GM21723 (cell line): ENCODE measurements around the gene LOXL3.

Experiments used
- ATAC-seq: cut with Tn5 transposase; IDR thresholded peaks from one replicate; pipeline ENCODE4 v1.9.1; 2021; ENCODE audit warnings: mild to moderate bottlenecking, moderate library complexity; ENCODE audit not compliant: unreplicated experiment

Gene LOXL3

DNA sequence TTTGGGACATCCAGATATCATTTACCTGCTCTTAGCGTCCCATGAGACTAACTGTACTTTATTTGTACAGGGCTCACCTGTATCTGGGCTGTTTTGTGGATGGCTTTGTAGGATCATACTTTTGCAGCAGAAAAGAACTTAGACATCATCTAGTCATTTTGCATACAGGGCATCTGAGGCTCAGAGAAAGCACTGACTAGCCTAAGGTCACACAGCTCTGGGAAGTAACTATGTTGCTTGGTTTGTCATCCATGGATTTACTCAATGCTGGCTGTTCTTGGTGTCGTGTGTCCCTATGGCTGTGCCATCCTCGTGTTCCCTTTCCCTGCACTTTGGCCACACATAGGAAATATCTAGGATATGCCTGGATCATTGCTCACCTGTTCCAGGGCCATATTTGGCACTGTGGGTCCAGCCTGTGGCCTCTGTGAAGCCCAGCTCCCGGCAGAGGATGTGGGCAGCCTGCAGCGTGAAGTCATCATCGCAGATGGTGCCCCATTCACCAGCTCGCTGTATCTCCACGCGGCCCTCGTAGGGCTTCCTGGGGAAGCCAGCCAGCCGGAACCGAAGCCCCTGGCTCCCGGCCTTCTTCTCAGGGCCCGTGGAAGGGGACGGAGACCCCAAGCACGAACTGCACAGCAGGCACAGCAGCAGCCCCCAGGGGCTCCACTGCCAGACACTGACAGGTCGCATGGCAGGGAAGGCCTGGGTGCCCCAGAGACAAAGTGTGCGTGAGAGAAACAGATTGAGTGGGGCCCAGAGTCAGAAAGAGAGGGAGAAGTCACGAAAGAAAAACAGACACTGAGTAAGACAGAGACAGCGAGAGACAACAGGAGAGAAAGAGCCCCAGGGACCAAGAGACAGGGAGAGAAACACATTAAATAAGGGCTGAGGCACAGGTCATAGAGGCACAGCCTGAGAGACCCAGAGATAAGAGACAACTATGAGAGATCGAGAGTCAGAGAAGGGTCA lies 1.5 kb downstream of the LOXL3 start:
- ATAC-seq = no peak

DNA sequence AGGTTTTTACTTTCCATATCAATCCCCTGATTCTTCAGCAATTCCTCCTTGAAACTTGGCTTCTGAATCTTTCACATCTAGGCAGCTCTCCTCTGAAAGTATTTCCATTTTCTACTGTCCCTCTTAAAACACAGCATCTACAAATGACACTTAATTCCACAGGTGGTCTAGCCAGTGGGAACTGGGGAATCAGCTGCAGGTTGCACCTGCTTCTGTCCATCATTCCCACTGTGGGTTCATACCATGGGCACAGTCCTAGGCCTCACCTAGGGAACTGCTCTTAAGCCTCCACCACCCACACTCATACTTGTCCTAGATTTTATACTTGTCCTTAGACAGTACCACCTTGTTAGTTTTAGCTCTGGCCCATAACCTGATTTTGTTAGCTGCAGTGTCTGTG lies 2.2 kb downstream of the LOXL3 start:
- no peak for ATAC-seq

DNA sequence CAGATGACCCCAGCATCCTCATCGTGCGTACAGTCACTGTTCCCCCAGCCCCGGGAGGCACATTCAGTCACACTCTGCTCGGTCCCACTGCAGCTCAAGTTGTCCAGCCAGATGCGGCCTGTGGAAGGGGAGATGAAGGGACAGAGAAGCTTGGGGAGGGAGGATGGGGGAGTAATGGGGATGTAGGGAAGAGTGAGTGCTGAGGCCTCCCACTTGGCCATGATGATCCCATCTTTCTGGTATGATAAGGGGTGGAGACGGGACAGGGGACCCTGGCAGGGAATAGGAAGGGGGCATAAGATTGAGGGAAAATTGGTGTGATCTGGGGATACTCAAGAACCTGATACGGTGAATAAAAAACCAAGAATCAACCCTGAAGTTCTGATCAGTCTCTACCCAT lies 3.5 kb downstream of the LOXL3 start:
- no peak for ATAC-seq

DNA sequence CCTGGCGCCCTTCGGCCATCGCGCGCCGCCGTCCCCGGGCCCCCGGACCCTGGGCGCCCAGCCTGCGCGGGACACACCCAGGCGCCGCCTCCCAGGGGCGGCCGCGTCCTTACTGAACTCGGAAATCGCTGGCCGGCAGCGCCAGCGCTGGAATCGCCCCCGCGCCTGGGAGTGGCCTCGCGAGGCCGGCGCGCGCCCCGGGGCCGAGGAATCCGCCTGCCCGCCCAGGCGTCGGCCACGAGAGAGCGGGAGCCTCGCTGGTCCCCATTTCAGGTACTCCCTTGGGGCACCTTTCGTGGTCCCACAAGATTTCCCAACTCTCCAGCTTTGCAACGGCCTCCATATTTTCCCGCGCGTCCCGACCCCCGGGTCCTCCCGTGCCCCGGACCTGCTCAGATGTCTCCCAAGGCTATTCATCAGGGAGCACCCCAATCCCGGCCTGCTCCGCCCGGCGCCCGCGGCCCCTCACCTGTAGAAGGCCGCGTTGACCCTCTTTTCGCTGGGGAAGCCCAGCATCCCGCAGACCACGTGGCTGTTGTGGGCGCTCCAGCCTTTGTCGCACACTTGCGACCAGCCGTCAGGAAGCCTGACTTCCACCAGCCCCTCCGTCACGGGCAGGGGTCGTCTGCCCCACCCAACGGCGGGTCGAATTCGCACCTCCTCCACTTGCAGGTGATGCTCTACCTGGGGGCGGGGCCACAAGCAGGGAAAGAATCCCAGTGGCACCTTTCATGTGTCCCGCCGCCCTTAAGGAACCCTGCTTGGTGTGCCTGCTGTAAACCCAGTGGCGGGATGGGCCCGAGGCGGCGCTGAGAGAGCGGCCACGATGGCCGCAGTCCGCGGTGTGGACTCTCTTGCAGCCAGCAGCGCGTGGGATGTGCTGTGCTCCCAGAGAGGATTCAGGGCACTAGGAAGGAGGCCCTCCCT lies 4.6 kb downstream of the LOXL3 start:
- no peak for ATAC-seq

DNA sequence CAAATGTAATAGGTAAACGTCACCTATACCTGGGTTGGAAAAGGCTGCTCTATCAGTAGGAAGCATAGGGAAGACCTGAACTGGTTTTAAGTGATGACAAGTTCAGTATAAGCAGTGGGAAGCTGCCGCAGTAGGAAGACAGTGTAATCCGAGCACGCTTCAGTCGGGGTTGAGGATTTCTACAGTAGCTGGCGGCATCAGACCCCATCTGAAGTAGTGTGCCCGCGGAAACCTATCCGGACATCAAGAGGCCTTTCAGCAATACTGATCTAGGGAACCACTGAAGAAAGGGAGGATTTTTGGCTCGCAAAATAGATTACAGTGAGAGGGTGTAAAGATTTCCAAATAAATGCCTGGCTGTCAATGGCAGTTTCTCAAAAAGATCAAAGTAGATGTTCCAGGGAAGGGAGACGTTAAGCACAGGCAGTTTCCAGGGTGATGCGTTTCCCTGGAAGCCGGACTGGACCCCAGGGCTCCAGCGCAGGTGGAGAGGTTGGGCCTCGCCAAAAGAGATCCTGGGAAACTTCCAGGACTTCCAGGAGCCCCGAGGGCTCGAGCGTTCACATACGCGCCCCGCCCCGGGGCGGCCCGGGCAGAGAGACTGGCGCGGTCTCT lies 5.3 kb downstream of the LOXL3 start:
- ATAC-seq = no peak

DNA sequence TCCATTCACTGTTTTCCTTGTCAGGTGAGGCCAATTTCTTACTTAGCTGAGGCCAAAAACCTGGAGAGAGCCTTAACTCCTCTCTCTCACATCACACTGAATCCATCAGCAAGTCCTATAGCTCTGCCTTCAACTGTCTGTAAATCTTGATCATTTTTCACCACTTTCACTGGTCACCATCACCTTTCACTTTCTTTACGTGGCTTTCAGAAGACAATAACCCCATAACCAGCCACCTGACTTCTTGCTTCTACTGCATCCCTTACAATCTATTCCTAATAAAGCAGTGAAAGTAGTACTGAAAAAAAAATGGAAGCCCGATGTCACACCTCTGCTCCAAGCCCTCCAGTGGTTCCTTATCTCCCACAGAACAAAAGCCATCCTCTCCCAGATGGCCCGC lies 7.7 kb downstream of the LOXL3 start:
- no peak for ATAC-seq

DNA sequence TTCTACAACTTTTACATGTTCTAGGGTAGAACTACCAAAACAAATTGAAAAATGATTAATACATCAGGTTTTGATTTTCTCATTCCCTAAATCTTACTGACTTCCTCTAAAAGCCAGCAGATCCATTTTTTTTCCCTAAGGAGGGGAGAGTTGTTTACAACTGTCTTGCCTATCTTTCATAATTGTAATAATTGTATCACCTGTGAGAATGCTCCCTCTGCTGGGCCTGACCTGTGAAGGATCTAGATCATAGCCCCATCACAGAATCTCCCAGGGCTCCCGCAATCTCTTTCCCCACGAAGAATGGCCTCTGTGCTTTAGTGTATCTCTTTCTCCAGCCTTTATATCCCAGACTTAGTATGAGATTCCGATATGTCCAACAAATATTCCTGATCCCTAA lies 9.1 kb downstream of the LOXL3 start:
- no peak for ATAC-seq

DNA sequence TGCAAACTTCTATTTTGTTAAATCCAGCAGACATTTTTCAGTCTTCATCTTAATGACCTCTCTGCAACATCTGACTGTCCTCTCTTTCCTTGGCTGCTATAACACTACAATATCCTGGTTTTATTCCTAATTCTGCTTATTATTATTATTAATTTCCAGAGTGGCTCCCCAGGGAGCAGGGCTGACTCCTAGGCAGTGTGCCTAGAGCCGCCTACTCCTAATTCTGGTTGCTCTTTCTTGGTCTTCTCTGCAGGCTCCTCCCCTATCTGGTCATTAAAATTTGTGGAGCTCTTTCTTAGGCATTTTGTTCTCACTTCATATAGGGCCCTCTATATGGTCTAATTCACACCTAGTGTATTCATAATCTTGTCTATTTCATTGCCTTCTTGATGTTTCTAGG lies 10.8 kb downstream of the LOXL3 start:
- ATAC-seq = no peak

DNA sequence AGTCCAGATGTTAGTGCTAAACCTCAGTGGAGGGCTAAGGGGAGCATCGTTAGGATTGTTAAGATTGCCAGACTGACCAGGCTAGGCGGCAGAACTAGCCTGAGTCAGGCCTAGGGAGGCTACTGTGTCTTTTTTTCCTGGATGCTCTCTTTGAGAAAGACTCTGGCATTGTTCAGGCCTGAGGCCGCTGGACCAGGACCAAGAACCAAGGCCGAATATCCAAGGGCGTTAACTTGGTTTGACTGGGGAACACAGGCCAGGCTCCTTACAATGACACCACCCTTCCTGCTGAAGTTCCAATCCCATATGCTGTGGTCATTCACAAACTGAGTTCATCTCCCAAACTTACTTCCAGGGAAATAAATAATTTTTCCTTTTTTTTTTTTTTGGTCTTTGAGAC lies 13.5 kb downstream of the LOXL3 start:
- no peak for ATAC-seq

DNA sequence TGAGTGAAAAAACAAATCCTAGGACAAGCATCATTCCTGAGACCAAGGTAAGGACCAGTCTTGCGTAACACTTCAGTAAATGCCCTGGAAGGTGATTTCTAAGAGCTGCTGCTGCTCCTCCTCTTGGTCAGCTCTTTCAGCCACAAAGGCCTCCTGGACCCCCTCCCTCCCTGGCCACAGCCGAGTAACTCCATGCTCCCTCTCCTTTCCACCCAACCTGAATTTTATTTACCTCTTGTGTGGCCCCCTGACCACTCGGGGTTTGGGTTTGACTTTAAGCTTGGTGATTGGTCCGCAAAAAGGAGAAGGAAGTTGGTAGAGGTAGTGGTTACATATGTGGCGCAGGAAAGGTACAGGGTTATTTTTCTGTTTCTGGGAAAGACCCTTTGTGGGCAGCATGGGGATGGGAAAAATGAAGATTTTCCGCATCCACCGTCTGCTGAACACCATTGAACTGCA lies 14.8 kb downstream of the LOXL3 start:
- ATAC-seq = no peak

DNA sequence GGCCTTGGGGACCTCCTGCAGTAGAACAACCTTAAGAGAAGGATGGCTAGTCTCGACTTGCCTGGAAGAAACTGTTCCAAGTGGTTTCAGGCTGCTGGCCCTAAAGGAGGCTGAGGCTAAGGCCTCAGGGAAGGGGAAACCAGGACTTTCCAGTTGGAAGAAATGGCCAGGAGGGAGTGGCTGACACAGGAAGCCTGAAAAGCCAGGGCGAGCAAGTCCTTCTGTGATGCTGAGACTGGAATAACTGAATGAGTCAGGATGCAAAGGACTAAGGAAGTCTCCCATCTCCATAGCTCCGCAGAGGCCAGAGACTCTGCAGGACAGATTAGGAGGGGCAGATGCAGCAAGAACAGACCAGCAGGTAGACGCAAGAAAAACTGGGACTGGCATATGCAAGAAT lies 16.6 kb downstream of the LOXL3 start:
- ATAC-seq = no peak

DNA sequence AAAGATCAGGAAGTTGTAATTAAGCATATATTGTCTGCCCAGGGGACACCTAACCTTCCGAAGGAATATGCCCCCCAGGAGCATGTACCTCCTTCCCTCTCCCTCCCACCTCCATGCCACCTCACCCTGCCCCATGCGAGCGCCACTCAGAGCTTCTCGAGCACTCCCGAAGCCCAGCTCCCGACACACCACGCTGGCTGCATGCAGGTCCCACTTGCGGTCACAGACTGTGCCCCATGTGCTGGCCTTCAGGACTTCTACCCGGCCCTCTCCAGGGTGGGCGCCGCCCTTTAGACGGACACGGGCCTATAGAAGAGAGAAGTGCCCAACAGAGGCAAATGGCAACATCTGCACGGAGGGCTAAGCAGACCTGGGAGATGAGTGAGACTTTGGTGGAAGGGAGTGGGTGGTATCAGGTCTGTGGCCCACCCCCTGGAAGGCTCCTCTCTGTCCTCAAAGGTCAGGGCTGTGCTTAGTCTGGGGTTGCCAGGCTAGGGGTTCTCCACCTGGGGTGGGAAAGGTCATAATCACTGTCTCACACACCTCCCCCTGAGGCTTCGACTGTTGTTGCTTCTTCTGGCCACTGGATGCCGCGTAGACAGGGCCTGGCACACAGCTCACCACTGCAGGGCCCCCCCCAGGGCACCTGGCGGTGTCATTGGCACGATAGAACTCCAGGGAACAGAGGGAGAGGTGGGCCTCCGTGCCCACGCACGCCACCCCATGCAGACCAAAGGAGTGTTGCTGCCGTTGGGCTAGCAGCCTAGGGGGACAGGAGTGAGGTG lies 17.4 kb downstream of the LOXL3 start:
- no peak for ATAC-seq

DNA sequence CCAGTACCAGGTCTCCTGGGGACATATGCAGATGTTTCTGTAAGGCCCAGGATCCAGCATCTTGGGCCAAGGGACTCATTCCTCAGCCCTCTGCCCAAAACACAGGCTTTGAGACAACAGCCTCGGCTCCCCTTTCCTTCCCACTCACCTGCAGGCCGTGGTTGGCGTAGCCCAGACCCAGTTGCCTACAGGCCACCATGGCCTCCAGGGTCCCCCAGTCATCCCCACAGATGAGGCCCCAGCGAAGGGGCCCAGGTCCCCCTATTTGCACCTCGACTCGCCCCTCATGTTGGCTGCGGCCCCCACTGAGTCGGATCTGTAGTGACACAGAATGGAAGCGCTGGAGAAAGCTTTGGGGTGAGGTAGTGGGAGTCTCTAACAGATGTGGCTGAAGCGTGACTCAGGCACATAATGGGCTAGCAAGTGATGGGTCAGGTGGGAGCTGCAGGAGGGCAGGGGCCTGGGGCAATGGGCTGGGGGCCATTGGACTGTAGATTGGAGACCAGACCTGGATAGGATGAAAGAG lies 18.2 kb downstream of the LOXL3 start:
- ATAC-seq = no peak

DNA sequence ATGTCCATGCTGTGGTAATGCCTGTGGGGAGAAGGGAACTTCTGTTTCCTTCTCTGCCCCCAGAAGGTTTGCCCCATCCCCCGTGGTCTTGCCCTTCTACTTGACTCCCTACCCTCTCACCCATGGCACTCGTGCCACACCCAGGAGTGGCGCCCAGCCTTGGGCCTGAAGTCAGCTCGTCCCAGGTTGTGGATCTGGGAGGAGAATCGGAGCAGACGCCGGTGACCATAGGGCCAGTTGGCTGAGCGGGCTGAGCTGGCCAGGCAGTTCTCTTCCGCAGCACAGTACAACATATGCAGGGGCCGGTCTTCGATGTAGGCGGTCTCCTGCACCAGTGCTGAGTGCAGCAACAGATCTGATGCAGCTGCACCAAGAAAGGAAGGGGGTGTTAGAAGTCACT lies 19.3 kb downstream of the LOXL3 start:
- no peak for ATAC-seq

DNA sequence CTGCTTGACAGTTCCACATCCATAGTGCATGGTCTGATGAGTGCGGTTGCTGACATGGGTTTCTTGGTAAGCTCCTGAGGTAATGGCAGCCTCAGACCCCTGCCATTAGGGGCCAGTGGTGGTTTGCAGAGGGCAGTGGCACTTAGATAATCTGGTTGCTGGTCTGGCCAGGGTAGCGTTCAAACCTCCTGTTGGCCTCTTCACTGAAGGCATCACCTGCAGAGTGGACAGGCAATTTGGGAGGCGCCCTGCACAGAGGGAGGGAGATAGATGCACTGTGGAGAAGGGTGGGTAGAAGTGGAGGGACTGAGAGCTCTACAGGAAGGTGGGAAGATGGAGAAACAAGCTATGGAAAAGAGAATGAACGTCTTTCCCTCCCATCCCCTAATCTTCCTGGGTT lies 20.3 kb downstream of the LOXL3 start:
- no peak for ATAC-seq

DNA sequence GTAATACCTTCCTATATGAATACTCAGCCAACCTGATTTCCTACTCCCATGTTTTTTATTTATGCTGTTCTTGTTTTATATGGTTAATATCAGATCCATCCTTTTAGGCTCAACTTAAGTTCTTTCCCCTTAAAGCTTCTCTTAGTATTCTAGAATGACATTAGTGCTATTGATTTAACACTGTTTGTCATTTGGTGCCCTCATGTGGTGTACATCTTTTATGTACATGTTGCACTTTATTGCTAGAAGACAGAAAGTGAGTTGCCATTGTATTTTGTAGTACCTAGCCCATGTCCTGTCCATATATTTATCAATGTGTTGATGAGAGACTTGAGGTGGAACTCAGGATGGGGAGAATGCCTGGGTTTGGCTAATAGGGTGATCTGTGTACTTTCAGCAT lies 21.5 kb downstream of the LOXL3 start:
- ATAC-seq = no peak

DNA sequence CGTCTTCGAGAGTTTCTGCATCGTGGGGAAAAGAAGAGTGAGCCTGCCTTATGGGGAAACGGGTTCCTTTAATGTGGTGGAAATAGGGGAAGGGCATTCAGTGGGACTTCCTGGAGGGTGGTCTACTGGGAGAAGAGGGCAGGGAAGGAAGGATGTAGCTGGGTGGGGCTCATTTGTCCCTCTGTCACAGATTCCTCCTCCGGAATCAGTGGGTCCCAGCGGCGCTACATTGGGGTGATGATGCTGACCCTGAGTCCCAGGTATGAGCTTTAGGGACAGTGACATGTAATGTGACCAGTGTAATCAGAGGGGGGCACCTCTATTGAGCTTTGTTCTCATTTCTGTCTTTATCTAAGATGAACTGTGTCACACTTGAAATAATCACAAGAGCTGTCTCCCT lies 22.1 kb downstream of the LOXL3 start:
- ATAC-seq = no peak

DNA sequence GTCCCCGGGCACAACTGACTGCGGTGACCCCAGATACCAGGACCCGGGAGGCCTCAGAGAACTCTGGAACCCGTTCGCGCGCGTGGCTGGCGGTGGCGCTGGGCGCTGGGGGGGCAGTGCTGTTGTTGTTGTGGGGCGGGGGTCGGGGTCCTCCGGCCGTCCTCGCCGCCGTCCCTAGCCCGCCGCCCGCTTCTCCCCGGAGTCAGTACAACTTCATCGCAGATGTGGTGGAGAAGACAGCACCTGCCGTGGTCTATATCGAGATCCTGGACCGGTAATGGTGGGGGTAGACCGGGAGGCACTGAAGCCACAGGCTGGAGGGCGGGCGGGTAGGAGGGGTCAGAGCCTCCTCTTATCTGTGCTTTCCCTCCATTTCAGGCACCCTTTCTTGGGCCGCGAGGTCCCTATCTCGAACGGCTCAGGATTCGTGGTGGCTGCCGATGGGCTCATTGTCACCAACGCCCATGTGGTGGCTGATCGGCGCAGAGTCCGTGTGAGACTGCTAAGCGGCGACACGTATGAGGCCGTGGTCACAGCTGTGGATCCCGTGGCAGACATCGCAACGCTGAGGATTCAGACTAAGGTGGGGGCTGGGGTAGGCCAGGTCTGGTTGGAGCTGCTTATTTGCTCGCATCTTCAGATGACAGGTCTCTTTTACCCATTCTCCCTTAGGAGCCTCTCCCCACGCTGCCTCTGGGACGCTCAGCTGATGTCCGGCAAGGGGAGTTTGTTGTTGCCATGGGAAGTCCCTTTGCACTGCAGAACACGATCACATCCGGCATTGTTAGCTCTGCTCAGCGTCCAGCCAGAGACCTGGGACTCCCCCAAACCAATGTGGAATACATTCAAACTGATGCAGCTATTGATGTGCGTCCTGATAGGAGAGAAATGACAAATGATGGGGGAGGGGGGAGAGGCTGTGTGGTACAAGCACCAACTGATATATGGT lies 23.2 kb downstream of the LOXL3 start:
- ATAC-seq = peak; percentile 29
